ENCODE data around the gene MGP. TPM values are rescaled to one million over a fixed set of nuclear protein-coding genes. Genes with fewer than 3 reads are reported as not detected.

The MGP gene
- total RNA-seq: 0.27 TPM in 1 of 2 replicates, not detected in the other

GRCh38 chr12:14885718-14886221 lies at the start of gene MGP:
Gene MGP (minus strand): TSS chr12:14885854. CDS start chr12:14885791, 63 bp downstream.
- intact Hi-C loops (cut with micrococcal nuclease): no loop called here

DNA sequence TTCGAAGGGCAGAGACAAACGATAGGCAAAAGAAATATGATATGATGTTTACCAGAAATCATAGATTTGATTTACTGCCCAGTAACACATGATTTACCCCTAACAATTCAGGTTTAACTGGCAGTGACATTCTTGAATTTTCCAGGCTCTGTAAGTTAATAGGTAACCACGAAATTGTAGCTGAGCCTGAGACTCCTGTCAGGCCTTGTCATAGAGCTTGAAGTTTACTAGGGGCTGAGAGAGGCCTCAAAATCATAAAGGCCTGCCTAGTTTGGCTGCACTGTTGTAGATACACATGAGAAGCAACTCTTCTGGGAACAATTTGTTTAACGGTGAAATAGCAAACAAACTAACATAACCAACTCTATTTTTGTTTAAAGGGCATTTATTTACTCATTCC lies 49.4 kb upstream of the MGP start:
- intact Hi-C loops (cut with micrococcal nuclease): no loop called here

DNA sequence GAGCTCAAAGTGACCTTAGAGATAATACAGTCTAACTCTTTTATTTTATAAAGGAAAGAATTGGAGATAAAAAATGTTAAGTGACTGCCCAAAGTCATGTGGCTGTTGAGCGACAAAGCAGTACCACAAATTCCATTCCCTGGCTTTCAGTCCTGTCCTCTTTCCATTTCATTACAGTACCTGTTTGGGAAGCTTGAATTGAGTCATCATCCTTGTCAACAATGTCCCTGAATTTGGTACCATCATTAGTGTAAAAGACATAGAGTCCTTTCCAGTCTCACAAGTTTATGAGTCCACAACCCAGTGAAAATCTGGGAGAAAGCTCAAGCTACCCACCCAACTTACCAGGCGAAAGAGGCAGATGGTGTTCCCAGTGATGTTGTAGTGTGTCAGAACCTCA lies 48.9 kb upstream of the MGP start:
- intact Hi-C loops (cut with micrococcal nuclease): no loop called here

DNA sequence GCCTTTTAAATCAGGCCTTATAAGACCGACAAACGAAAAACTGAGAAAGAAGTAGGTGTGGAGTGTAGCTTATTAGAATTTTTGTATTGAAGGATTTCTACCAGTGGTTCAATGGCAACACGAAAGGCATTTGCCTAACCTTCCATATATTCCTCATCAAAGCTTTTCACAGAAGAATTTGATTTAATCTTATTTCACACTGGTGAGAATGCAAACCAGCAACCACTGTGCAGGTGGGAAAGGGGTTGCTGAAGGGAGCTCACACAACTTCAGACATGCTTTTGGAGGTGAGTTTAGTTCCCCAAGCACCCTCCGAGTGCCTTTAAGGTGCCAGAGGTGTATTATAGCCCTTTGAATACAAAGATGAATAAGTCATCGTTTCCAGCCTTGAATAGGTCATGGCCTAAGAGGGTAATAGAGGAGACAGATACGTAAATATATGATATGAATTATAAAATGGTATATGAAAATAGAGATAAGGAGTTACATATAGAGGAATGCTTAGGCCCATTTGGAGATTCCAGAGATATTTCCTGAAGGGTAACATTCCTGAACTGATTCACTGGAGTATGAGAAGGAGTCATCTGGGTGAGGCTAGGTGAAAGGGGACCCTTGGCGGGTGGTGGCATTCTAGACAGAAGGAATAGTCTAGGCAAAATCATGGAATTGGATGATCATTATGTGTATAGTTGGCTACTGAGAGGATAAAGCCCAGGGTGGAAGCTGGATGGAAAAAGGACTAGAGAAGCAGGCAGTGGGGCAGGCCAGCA lies 46.3 kb upstream of the MGP start:
- intact Hi-C loops (cut with micrococcal nuclease): no loop called here

GRCh38 chr12:14931359-14931758 lies 45.7 kb upstream of the MGP start:
- intact Hi-C loops (cut with micrococcal nuclease): no loop called here

GRCh38 chr12:14930299-14930698 lies 44.6 kb upstream of the MGP start:
- intact Hi-C loops (cut with micrococcal nuclease): no loop called here

- intact Hi-C loops (cut with micrococcal nuclease): no loop called here
Observed at GRCh38 chr12:14928931-14929330, 43.3 kb upstream of the MGP start.

GRCh38 chr12:14927267-14927666 lies 41.6 kb upstream of the MGP start:
- intact Hi-C loops (cut with micrococcal nuclease): no loop called here

DNA sequence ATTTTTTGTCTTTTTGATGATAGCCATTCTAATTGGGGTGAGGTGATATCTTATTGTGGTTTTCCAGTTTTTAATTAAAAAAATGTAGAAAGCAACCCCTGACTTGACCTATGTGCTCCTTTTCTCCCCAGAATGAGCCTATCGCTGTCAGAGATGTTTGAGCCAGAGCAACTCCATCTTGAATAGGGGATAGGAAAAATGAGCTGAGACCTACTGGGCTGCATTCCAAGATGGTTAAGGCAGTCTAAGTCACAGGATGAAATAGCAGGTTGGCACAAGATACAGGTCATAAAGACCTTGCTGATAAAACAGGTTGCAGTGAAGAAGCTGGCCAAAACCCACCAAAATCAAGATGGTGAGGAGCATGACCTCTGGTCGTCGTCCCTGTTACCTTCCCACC lies 38.9 kb upstream of the MGP start:
- intact Hi-C loops (cut with micrococcal nuclease): no loop called here

- intact Hi-C loops (cut with micrococcal nuclease): no loop called here
Observed at GRCh38 chr12:14923944-14924343, 38.3 kb upstream of the MGP start.

DNA sequence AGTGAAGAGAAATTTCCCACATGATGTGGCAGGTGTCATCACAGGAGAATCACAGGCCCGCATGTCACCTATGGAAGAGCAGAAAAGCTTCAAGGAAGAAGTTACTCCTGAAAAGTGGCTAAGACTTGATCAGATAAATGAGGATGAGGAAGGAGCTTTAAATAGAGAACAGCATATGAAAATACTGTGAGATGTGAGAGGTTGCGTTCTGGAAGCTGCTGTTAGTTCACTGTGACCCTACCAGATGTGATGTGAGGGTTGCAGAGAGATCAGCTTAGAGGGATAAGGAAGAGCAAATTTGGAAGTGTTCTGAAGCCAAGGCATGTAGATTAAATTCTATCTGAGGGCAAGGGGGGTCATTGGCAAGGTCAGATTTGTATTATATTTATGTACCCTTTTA lies 35.6 kb upstream of the MGP start:
- intact Hi-C loops (cut with micrococcal nuclease): no loop called here

- intact Hi-C loops (cut with micrococcal nuclease): no loop called here
Observed at GRCh38 chr12:14920475-14921126, 34.9 kb upstream of the MGP start.

DNA sequence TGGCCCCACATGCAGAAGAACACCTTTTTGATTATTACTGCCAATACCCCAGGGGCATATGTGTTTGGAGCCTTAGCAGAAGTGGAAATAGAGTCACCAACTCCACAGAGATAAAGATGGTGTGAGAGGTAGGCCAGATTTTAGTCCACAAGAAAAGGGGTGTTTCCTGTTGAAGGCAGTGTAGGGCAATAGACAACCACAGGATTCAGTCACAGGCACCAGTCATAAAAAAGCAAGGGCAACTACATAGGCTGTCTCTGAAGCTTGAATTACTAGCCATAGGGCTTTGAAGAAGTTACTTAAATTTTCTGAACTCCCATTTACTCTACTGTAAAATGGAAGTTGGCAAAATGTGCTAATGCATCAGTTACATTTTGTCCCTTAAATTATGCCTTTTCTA lies 33.8 kb upstream of the MGP start:
- intact Hi-C loops (cut with micrococcal nuclease): no loop called here

DNA sequence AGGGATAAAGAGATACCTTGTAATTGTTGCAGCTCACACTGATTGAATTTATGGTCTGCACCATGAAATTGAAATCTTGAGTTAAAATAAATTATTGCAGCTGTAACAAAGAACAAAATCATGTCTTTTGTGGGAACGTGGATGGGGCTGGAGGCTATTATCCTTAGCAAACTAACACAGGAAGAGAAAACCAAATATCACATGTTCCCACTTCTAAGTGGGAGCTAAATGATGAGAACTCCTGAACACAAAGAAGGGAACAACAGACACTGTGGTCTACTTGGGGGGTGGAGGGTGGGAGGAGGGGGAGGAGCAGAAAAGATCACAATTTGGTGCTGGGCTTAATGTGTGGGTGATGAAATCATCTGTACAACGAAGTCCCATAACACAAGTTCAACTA lies 30.1 kb upstream of the MGP start:
- intact Hi-C loops (cut with micrococcal nuclease): no loop called here

DNA sequence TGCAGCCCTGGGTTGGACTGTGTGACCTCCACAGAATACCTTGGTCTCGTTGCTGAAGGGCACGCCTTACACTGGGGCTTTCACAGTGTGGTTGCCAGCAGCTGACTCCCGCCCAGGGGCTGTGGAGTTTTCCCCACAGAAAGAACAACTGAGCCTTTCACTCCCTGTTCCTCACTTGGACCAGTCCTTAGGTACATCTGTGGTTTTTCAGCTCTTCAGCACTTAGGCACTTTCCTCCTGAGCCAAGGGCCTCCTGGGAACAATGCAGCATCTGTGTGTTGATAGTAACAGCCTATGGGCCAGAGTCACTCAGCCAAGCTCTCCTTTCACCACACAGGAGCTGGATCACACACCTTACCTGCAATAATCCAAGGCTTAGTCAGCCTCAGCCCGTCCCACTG lies 27.7 kb upstream of the MGP start:
- intact Hi-C loops (cut with micrococcal nuclease): no loop called here

DNA sequence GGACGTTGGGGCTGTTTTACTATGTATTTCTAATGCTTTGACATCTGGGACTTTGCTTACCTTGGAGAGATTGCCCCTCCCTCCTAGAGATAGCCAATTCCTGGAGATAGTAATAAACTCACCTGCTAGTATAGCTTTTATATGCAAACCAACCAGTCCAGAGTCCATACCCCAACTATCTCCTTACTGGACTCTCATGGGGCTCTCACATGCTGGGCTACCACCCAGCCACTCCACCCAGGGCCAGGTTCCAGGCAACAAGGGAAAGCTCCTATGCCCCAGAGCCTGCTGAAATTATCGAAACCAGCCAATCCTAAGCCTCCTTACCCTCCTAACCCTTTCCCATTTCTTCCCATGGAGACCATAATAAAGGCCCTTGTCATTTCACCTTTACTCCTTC lies 25.5 kb upstream of the MGP start:
- intact Hi-C loops (cut with micrococcal nuclease): no loop called here

DNA sequence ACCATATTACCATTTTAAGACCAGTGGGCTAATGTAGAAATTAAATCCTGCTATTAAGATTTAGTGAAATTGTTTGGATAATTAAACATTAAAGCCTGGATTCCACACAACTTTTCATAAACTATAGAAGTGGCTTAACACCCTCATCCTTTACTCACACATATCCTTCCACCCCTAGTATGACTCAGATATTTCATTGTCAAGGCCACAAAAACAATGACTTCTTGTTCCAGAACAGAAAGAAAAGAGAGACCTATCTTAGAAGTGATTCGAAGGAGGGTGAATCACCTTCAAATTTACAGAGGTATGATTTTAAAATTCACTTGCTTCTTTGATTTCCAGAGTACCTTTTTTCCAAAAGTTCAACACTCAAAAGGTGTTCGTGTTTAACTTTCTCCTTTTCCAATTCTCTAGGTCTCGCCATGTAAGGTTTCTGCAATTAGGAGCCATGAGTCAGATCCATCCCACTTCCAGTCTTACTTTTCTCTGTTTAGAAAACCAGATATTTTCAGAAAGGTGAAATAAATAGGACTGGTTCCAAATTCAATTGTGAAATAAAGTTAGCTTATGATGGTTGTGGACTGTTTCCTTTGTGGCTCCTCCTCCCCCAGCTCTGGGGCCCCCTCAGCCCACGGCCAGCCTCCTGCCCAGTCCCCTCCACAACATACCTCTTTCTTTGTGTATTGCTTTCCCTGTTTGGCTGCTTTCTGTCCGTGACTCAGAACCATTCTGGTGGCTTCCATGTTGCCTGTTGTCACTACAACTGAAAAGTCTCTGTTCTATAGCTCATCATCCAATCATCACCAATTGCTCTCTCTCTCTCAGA lies 24.6 kb upstream of the MGP start:
- intact Hi-C loops (cut with micrococcal nuclease): no loop called here

DNA sequence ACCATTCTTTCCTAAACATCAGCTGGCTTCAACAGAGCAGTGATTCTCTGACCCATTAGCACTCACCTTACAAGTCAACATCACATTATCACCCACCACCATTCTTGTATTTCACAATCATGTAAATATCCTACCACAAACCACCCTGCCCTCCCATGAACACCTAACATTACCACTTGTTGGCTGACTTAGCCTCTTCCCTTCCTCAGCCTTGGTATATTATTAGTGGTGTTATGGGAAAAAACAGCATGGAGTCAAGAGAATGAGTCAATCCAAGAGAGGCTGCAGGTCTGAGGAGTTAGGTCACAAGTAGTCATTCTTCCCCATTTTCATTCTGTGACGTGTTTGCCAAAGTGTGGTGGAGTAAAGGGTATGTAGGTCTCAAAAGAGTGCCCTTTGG lies 22.3 kb upstream of the MGP start:
- intact Hi-C loops (cut with micrococcal nuclease): no loop called here

GRCh38 chr12:14906114-14906513 lies 20.5 kb upstream of the MGP start:
- intact Hi-C loops (cut with micrococcal nuclease): no loop called here

DNA sequence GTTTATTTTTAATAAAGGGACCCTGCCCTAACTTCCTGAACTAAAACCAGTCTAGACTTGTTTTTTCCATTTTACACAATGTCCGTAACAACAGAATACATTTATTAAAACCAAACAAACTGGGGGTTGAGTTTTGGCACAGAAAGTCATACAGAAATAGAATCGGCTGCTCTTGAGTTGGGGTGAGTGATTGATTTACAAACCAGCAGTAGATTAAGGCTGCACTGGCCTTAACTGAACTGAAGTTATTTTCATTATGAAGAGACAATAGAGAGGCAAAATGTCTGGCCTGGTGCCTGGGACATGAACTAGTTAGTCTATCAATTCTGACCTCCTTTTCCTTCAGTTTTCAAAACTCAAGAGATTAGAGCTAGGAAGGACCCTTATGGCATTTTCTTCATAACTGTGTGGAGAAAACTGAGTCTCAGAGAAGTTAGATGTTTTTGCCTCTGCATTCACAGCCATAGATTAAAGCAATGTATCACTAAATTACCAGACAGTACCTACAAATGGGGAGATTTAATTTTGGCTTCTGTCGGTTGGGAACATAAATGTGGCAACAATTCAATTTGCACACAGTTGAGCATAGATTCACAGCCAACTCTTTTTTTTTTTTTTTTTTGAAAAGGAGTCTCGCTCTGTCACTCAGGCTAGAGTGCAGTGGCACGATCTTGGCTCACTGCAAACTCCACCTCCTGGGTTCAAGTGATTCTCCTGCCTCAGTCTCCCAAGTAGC lies 19.8 kb upstream of the MGP start:
- intact Hi-C loops (cut with micrococcal nuclease): no loop called here

GRCh38 chr12:14904854-14905253 lies 19.2 kb upstream of the MGP start:
- intact Hi-C loops (cut with micrococcal nuclease): no loop called here

All from T-helper 2 cell treated with Interferon-gamma antibody and Interleukin-4, amounts not matched to agents 100 ng/mL and 5 ng/mL, for 36 hours (primary cell).